Fibroblast of gingiva (primary cell): Measurements from ENCODE around the gene ITIH6.

ENCODE experiments used
- DNase-seq: peaks from one replicate; pipeline ENCODE4 v3.0.0-alpha.2; 2011; ENCODE audit warnings: low read depth

Gene ITIH6

DNA sequence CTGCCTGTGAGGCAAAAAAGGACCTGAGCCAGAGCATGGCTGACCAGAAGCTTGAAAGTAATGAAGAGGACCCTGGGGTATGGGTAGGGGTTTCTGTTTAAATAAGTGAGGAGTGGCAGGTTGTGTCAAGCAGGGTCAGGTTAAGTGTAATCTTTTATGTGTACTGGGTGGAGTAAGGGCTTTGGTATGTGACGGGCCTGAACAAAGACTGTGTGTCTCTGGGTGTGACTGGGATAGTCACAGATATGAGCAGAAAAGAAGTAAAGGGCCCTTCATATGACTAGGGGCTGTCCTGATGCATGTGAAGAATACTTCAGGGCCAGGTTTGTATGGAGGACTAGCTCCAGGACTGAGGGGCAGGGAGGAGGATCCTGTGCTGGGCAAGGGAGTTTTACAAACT is 82.4 kb downstream of the ITIH6 start:
- DNase-seq, result no peak

DNA sequence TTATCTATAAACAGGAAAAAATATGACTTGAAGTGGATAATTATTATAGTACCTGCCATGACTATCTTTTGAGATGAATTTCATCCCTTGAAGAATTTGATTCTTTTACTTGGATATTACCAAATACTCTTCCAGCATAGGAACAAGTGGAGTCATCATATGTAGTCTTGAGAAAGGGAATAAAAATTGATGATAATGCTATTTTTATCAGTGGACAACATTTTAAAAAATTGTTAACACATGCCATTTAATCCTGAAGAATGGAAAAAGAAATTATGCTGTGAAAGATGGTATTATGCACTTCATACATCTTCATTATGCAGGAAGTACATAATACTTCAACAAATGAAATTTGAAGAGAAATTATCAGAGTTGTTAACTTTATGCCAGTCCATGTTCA is 83.6 kb downstream of the ITIH6 start:
- DNase-seq, result no peak

DNA sequence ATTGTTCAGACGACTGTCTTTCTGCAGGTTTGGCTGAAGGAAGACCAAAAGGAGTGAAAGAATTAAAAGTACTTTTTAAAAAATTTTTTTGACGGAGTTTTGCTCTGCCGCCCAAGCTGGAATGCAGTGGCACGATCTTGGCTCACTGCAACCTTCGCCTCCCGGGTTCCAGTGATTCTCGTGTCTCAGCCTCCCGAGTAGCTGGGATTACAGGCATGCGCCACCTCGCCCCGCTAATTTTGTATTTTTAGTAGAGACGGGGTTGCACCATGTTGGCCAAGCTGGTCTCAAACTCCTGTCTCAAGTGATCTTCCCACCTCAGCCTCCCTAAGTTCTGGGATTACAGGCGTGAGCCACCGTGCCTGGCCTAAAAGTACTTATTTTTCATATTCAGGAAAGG is 86.3 kb downstream of the ITIH6 start:
- DNase-seq, result no peak

DNA sequence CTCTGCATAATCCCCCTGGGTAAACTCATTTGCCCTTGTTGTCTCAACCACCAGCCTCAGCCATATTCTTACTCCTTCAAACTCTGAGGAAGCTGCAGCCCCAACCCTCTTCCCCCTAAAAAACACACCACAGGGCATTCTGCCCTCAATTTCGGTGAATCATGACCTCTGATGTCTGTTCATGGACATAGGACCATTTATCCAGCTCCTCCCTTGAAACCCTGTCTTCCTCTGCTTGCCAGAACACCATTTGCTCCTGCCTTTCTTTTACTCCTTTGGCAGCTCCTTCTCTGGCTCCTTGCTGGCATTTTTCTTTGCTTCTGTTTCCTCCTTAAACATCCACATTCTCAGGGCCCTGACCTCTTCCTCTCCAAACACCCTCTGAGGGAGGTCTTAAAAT is 87.1 kb downstream of the ITIH6 start:
- DNase-seq, result no peak

DNA sequence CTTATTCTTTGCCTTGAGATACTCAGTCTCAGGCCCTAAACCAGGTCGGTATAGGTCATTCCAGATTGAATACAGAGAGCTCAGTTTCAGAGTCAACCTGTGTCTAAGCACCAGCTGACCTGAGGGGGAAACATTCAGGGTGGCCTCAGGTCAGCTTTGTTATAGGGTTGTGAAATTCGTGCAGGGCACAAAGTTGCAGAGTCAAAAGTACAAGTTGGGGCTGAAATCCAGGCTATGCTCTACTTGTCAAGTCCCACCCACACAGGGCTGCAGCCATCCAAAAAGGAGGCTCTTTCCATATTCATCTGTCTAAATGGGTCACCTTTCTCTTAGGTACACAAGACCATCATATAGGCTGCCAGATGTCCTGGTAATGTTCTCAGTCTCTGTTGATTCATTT is 89.7 kb downstream of the ITIH6 start:
- no peak for DNase-seq
